ENCODE data around the gene RFESD. TPM values are rescaled to one million over a fixed set of nuclear protein-coding genes. Genes with fewer than 3 reads are reported as not detected.
"Not testable (repeated sequence)": the region's sequence is repeated elsewhere in the genome, so short reads cannot be mapped to it uniquely, and the experiment has no call there.

The RFESD gene
- total RNA-seq, 2 donors from 2014 or later, result 4.0 to 14.8 TPM

DNA sequence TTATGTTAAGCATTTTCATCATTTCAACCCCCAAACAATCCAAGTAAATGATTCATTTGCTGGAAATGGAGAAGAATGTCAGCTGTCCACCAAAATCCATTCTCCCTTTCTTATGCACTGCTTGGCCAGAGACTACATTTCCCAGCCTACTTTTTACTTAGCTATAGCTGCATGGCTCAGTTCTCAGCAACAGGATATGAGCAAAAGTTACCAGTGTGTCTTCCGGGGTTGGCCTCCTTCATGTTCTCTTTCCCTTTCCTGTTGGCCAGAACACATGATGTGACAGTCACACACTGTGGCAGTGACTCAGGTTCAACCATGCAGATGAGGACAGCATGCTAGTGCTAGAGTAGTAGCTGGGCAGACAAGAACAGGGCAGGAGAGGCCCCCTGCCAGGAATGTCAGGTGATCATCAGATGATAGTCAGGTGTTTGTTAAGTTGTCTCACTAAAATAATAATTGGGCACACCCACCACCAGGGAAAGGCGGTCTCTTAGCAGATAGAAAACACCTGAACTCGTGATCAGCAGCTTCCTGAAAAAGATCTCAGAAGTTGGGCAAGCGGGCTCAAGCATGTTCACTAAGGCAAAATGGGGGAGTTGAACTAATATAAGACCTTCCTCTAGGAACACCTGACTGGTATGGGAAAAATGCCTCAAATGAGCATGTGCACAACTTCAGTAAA is 14.4 kb upstream of the RFESD start:
- Histone ChIP-seq H3K36me3 (no peaks in the 10 kb centered on the region), H3K27me3 (replicated peaks; ENCODE audit: insufficient read depth) (no peaks in the 10 kb centered on the region), H3K4me1 (replicated peaks) (no peaks in the 10 kb centered on the region), H3K4me3 (no peak overlapping the region), H3K27ac (no peak overlapping the region), H3K9me3 (no peaks in the 10 kb centered on the region)
- DNase-seq (ENCODE audit: low spot score), result no peak
- TF ChIP-seq POLR2AphosphoS5 (IDR thresholded peaks at IDR 0.05), result no peak
- no peak for TF ChIP-seq POLR2A (IDR thresholded peaks at IDR 0.05)
- TF ChIP-seq, protein P1, sequence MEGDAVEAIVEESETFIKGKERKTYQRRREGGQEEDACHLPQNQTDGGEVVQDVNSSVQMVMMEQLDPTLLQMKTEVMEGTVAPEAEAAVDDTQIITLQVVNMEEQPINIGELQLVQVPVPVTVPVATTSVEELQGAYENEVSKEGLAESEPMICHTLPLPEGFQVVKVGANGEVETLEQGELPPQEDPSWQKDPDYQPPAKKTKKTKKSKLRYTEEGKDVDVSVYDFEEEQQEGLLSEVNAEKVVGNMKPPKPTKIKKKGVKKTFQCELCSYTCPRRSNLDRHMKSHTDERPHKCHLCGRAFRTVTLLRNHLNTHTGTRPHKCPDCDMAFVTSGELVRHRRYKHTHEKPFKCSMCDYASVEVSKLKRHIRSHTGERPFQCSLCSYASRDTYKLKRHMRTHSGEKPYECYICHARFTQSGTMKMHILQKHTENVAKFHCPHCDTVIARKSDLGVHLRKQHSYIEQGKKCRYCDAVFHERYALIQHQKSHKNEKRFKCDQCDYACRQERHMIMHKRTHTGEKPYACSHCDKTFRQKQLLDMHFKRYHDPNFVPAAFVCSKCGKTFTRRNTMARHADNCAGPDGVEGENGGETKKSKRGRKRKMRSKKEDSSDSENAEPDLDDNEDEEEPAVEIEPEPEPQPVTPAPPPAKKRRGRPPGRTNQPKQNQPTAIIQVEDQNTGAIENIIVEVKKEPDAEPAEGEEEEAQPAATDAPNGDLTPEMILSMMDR (IDR thresholded peaks at IDR 0.05), result no peak
- WGBS, result 84% methylated on average over 4 of the region's 4 CpGs
- intact Hi-C loops (cut with DNase I), result no loop called here

DNA sequence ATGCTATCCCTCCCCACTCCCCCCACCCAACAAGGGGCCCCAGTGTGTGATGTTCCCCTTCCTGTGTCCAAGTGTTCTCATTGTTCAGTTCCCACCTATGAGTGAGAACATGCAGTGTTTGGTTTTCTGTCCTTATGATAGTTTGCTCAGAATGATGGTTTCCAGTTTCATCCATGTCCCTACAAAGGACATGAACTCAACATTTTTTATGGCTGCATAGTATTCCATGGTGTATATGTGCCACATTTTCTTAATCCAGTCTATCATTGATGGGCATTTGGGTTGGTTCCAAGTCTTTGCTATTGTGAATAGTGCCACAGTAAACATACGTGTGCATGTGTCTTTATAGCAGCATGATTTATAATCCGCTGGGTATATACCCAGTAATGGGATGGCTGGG is 13.6 kb upstream of the RFESD start:
- H3K4me3 ChIP-seq; H3K4me1 ChIP-seq (replicated peaks); intact Hi-C loops (cut with DNase I); H3K36me3 ChIP-seq; DNase-seq (ENCODE audit: low spot score); H3K27me3 ChIP-seq (replicated peaks; ENCODE audit: insufficient read depth); H3K27ac ChIP-seq; H3K9me3 ChIP-seq: not testable (repeated sequence)
- 92% methylated on average over 2 of the region's 2 CpGs for WGBS

DNA sequence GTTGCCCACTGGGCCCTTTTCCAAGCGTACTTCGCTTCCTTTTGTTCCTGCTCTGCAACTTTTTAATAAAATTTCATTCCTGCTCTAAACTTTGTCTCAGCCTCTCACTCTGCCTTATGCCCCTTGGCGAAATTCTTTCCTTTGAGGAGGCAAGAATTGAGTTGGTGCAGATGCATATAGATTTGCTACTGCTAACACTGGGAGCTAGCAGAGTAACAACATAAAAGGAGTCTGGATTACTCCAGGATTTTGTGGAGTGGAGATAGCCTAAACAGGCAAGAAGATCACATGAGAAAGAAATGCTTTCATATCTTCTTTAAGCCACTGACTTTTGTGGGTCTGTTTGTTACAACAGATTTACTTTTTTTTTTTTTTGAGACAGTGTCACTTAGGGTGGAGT is 12.9 kb upstream of the RFESD start:
- Histone ChIP-seq H3K4me3 (no peak overlapping the region), H3K9me3 (no peaks in the 10 kb centered on the region), H3K27me3 (replicated peaks; ENCODE audit: insufficient read depth) (no peaks in the 10 kb centered on the region), H3K27ac (no peak overlapping the region), H3K36me3 (no peaks in the 10 kb centered on the region), H3K4me1 (replicated peaks) (no peaks in the 10 kb centered on the region)
- intact Hi-C loops (cut with DNase I), result no loop called here
- no peak for DNase-seq (ENCODE audit: low spot score)
- 87% methylated on average over 3 of the region's 3 CpGs for WGBS
- TF ChIP-seq POLR2A (IDR thresholded peaks at IDR 0.05) (no peak), POLR2AphosphoS5 (IDR thresholded peaks at IDR 0.05) (no peak)
- TF ChIP-seq, protein P1 (IDR thresholded peaks at IDR 0.05), result no peak

DNA sequence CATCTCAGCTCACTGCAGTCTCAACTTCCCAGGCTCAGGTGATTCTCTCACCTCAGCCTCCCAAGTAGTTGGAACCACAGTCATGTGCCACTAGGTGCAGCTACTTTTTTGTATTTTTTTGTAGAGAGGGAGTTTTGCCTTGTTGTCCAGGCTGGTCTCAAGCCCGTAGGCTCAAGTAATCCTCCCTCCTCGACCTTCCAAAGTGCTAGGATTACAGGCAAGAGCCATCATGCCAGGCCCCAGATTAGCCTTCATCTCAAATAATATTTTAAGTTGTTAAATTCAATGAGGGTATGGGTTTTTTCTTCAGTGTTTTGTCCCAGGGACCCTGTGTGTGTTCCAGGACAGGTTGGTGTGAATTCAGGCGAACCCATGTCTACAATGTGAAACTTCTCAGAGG is 12.5 kb upstream of the RFESD start:
- no peak for DNase-seq (ENCODE audit: low spot score)
- Histone ChIP-seq H3K27me3 (replicated peaks; ENCODE audit: insufficient read depth) (no peaks in the 10 kb centered on the region), H3K9me3 (no peaks in the 10 kb centered on the region), H3K4me1 (replicated peaks) (no peaks in the 10 kb centered on the region), H3K4me3 (no peak overlapping the region), H3K36me3 (no peaks in the 10 kb centered on the region), H3K27ac (no peak overlapping the region)
- 99% methylated on average over 3 of the region's 3 CpGs for WGBS
- intact Hi-C loops (cut with DNase I), result no loop called here
- TF ChIP-seq POLR2A (IDR thresholded peaks at IDR 0.05) (no peak), POLR2AphosphoS5 (IDR thresholded peaks at IDR 0.05) (no peak)
- TF ChIP-seq, protein P1 (IDR thresholded peaks at IDR 0.05), result no peak

DNA sequence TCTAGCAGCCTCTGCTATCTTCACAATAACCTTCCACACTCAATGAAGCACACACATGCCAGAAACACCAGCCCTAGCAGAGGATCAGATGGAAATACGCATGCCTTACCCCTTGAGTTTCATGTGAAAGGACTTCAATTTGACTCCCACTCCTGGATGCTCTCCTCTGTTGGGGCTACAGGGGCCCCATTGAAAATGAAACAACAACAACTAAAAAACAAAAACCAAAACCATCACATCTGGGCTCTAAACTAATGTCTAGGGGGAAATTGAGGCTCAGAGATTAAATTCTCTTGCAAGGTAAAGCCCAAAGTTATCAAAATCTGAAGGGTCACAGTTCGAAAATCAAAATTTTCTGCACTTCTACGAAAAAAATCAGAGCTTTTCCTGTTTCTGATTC is 7.9 kb upstream of the RFESD start:
- H3K9me3 ChIP-seq, result no peaks in the 10 kb centered on the region
- no peak overlapping the region for H3K4me3 ChIP-seq
- TF ChIP-seq POLR2A (IDR thresholded peaks at IDR 0.05), result no peak
- TF ChIP-seq, protein P1 (IDR thresholded peaks at IDR 0.05), result no peak
- no peaks in the 10 kb centered on the region for H3K36me3 ChIP-seq
- no peak for DNase-seq (ENCODE audit: low spot score)
- H3K4me1 ChIP-seq (replicated peaks), result no peaks in the 10 kb centered on the region
- H3K27ac ChIP-seq, result no peak overlapping the region
- intact Hi-C loops (cut with DNase I), result no loop called here
- H3K27me3 ChIP-seq (replicated peaks; ENCODE audit: insufficient read depth), result no peaks in the 10 kb centered on the region
- 93% methylated on average over 3 of the region's 3 CpGs for WGBS
